ENCODE results near the gene PDIA6. TPM values are rescaled to one million over a fixed set of nuclear protein-coding genes. Genes with fewer than 3 reads are reported as not detected.
"Not testable (repeated sequence)": the region's sequence is repeated elsewhere in the genome, so short reads cannot be mapped to it uniquely, and the experiment has no call there.

PDIA6 gene
- total RNA-seq, 5 donors from 2014 or later (not counting 1 experiment from before 2014, with no cell fraction given) = 32.6 to 72.3 (median 50.9) TPM

DNA sequence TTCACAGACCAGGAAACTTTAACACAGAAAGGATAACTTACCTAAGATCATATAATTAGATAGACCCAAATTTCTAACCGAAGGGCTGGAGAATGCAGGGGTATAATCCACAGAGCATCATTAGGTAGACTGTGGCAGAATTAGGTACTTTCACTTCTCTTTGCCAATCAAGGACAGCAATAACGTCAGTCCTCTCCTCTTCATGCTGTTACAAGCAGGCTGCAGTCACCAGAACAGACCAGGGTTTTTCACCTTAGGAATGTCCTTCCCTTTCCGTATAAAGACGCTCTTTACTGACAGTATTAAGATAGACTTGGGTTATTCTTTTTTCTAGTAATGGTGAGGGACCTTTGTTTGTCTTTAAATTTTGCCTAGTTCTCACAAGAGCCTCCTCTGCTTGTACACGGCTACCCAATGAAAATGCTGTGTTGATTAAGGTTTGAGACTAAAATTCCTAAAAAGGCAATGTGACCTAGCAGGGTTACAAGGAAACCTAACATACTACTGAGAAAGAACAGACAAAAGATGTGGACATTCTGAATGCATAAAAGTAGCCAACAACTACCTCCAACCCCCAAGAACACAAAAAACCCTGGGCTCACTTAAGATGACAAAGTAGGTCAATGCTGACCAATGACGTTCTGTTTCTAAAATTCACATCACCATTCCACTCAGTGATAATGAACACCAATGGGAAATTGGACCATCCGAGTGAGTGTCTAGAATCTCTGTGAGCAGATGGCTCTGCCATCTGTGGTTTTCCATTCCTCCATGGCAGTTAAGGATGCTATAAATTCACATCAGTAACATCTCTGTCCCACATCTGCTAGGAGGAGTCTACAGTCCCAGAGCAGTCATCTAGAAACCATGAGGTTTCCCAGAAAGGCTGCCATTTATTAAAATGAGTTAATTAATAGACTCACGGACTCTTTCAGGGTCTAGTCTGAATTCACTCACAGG, 2.1 kb downstream of the PDIA6 start:
- Mint-ChIP-seq H3K27ac (peak overlapping the region; percentile 88), H3K4me3 (peak overlapping the region; percentile 89 to 93 (median 91)), H3K4me1 (peaks cover 40 to 53% (median 51%) of the 10 kb centered on the region in 3 donors), H3K36me3 (no peaks in the 10 kb centered on the region), H3K9me3 (no peaks in the 10 kb centered on the region), H3K27me3 (no peaks in the 10 kb centered on the region)
- ATAC-seq (replicated peaks in 1 of 4) = no peak
- DNase-seq = peak in 1 of 35 experiments; percentile 51
- WGBS (ENCODE audit: insufficient coverage) = 40% methylated on average over 2 of the region's 8 CpGs
- Histone ChIP-seq H3K27me3 (replicated peaks in 1 of 2; ENCODE audit: control insufficient read depth in 2 of 2, extremely low read depth in 1 of 2, insufficient read depth in 2 of 2, low read length in 1 of 2) (no peaks in the 10 kb centered on the region), H3K4me1 (ENCODE audit: control insufficient read depth in 1 of 2, extremely low read depth in 1 of 2, insufficient read depth in 2 of 2, low read length in 2 of 2) (peaks cover 13 to 35% of the 10 kb centered on the region in 2 experiments), H3K9me3 (no peaks in the 10 kb centered on the region), H3K4me3 (ENCODE audit: control insufficient read depth in 1 of 2, extremely low read depth in 1 of 2, low read length in 1 of 2) (peak overlapping the region; percentile 57 to 66), H3K36me3 (ENCODE audit: control insufficient read depth in 2 of 2, extremely low read depth in 1 of 2, insufficient read depth in 1 of 2, low read length in 1 of 2) (no peaks in the 10 kb centered on the region), H3K27ac (ENCODE audit: low read length) (peak overlapping the region; percentile 30)
- POLR2A ChIA-PET = no interaction called here
- CTCF ChIA-PET = no interaction called here

DNA sequence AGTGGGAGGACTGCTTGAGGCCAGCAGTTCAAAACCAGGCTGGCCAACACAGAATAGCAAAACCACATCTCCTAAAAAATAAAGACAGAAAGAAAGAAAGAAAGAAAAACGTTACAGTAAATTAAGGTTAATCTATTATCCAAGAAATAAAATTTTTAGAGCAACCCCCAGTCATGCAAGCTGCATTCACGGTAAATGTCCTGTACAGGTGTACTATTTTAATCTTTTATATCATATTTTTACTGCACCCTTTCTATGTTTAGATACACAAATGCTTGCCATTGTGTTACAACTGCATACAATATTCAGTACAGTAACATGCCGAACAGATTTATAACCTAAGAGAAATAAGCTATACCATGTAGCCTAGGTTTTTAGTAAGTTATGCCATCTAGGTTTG, 6.0 kb downstream of the PDIA6 start:
- Histone ChIP-seq H3K4me1 (ENCODE audit: control insufficient read depth in 1 of 2, extremely low read depth in 1 of 2, insufficient read depth in 2 of 2, low read length in 2 of 2) (peaks cover 11 to 26% of the 10 kb centered on the region in 2 experiments), H3K36me3 (ENCODE audit: control insufficient read depth in 2 of 2, extremely low read depth in 1 of 2, insufficient read depth in 1 of 2, low read length in 1 of 2) (peaks cover 0 to 8% of the 10 kb centered on the region in 2 donors), H3K27me3 (replicated peaks in 1 of 2; ENCODE audit: control insufficient read depth in 2 of 2, extremely low read depth in 1 of 2, insufficient read depth in 2 of 2, low read length in 1 of 2) (no peaks in the 10 kb centered on the region), H3K9me3 (no peaks in the 10 kb centered on the region), H3K27ac (ENCODE audit: low read length) (no peak overlapping the region), H3K4me3 (ENCODE audit: control insufficient read depth in 1 of 2, extremely low read depth in 1 of 2, low read length in 1 of 2) (no peak overlapping the region)
- no CpG with 5 or more reads among the region's 3 CpGs for WGBS (ENCODE audit: insufficient coverage)
- Mint-ChIP-seq H3K9me3 (no peaks in the 10 kb centered on the region), H3K4me1 (peaks cover 48 to 58% (median 55%) of the 10 kb centered on the region in 3 donors), H3K27ac (no peak overlapping the region), H3K27me3 (no peaks in the 10 kb centered on the region), H3K4me3 (no peak overlapping the region), H3K36me3 (peaks cover 7% of the 10 kb centered on the region)
- ChIA-PET POLR2A (no interaction called here), CTCF (no interaction called here)
- DNase-seq (no peak), ATAC-seq (replicated peaks in 1 of 4) (no peak)

GRCh38 chr2:10805990-10806389, 6.6 kb downstream of the PDIA6 start:
- DNase-seq; H3K36me3 Mint-ChIP-seq; H3K27ac Mint-ChIP-seq; ATAC-seq (replicated peaks in 1 of 4); H3K9me3 Mint-ChIP-seq; H3K9me3 ChIP-seq; CTCF ChIA-PET; H3K27ac ChIP-seq (ENCODE audit: low read length); H3K4me3 Mint-ChIP-seq; POLR2A ChIA-PET; H3K27me3 Mint-ChIP-seq; H3K27me3 ChIP-seq (replicated peaks in 1 of 2; ENCODE audit: control insufficient read depth in 2 of 2, extremely low read depth in 1 of 2, insufficient read depth in 2 of 2, low read length in 1 of 2); H3K4me3 ChIP-seq (ENCODE audit: control insufficient read depth in 1 of 2, extremely low read depth in 1 of 2, low read length in 1 of 2): not testable (repeated sequence)
- WGBS (ENCODE audit: insufficient coverage) = 100% methylated on average over 3 of the region's 6 CpGs
- Histone ChIP-seq H3K4me1 (ENCODE audit: control insufficient read depth in 1 of 2, extremely low read depth in 1 of 2, insufficient read depth in 2 of 2, low read length in 2 of 2) (peaks cover 6 to 20% of the 10 kb centered on the region in 2 experiments), H3K36me3 (ENCODE audit: control insufficient read depth in 2 of 2, extremely low read depth in 1 of 2, insufficient read depth in 1 of 2, low read length in 1 of 2) (peaks cover 0 to 13% of the 10 kb centered on the region in 2 donors)
- H3K4me1 Mint-ChIP-seq = peaks cover 43 to 55% (median 49%) of the 10 kb centered on the region in 3 donors

DNA sequence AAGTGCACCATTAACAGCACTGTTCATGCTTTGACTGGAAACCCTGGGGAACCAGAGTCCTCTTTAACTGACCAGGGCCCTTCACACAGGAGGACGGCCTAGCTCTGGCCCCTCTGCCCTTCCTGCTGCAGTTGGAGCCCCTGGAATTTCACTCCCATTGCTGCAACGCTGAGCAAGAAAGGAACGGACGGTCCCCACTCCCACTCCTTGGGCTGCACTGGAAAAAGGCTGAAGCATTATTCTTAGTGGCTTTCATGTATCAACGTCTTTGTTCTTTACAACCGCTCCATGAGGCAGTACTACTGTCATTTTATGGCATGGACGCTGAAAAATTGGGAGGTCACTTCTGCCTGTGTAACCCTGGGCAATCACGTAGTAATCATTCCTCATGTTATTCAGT, 9.9 kb downstream of the PDIA6 start:
- H3K9me3 Mint-ChIP-seq = no peaks in the 10 kb centered on the region
- H3K4me1 Mint-ChIP-seq = peaks cover 28 to 29% (median 29%) of the 10 kb centered on the region in 3 donors
- no peak overlapping the region for H3K4me3 Mint-ChIP-seq
- H3K27me3 Mint-ChIP-seq = no peaks in the 10 kb centered on the region
- Histone ChIP-seq H3K4me3 (ENCODE audit: control insufficient read depth in 1 of 2, extremely low read depth in 1 of 2, low read length in 1 of 2) (no peak overlapping the region), H3K9me3 (no peaks in the 10 kb centered on the region), H3K4me1 (ENCODE audit: control insufficient read depth in 1 of 2, extremely low read depth in 1 of 2, insufficient read depth in 2 of 2, low read length in 2 of 2) (peaks cover 1 to 3% of the 10 kb centered on the region in 2 experiments), H3K36me3 (ENCODE audit: control insufficient read depth in 2 of 2, extremely low read depth in 1 of 2, insufficient read depth in 1 of 2, low read length in 1 of 2) (peaks cover 3 to 25% of the 10 kb centered on the region in 2 donors), H3K27me3 (replicated peaks in 1 of 2; ENCODE audit: control insufficient read depth in 2 of 2, extremely low read depth in 1 of 2, insufficient read depth in 2 of 2, low read length in 1 of 2) (no peaks in the 10 kb centered on the region), H3K27ac (ENCODE audit: low read length) (no peak overlapping the region)
- CTCF ChIA-PET = no interaction called here
- peaks cover 18% of the 10 kb centered on the region for H3K36me3 Mint-ChIP-seq
- no peak for ATAC-seq (replicated peaks in 1 of 4)
- DNase-seq = no peak
- POLR2A ChIA-PET = no interaction called here
- H3K27ac Mint-ChIP-seq = no peak overlapping the region
- WGBS (ENCODE audit: insufficient coverage) = 95% methylated on average over 6 of the region's 8 CpGs

GRCh38 chr2:10800163-10800562, 12.4 kb downstream of the PDIA6 start:
- H3K27ac Mint-ChIP-seq = no peak overlapping the region
- DNase-seq (no peak), ATAC-seq (replicated peaks in 1 of 4) (no peak)
- CTCF ChIA-PET = no interaction called here
- POLR2A ChIA-PET = no interaction called here
- no peaks in the 10 kb centered on the region for H3K9me3 ChIP-seq
- no peaks in the 10 kb centered on the region for H3K27me3 Mint-ChIP-seq
- H3K36me3 ChIP-seq (ENCODE audit: control insufficient read depth in 2 of 2, extremely low read depth in 1 of 2, insufficient read depth in 1 of 2, low read length in 1 of 2) = peaks cover 3 to 45% of the 10 kb centered on the region in 2 donors
- H3K27ac ChIP-seq (ENCODE audit: low read length) = no peak overlapping the region
- H3K4me1 ChIP-seq (ENCODE audit: control insufficient read depth in 1 of 2, extremely low read depth in 1 of 2, insufficient read depth in 2 of 2, low read length in 2 of 2) = no peaks in the 10 kb centered on the region
- 100% methylated on average over 3 of the region's 4 CpGs for WGBS (ENCODE audit: insufficient coverage)
- no peaks in the 10 kb centered on the region for H3K9me3 Mint-ChIP-seq
- H3K4me1 Mint-ChIP-seq = peaks cover 15 to 20% (median 18%) of the 10 kb centered on the region in 3 donors
- H3K36me3 Mint-ChIP-seq = peaks cover 35% of the 10 kb centered on the region
- H3K27me3 ChIP-seq (replicated peaks in 1 of 2; ENCODE audit: control insufficient read depth in 2 of 2, extremely low read depth in 1 of 2, insufficient read depth in 2 of 2, low read length in 1 of 2) = no peaks in the 10 kb centered on the region
- no peak overlapping the region for H3K4me3 ChIP-seq (ENCODE audit: control insufficient read depth in 1 of 2, extremely low read depth in 1 of 2, low read length in 1 of 2)
- no peak overlapping the region for H3K4me3 Mint-ChIP-seq

DNA sequence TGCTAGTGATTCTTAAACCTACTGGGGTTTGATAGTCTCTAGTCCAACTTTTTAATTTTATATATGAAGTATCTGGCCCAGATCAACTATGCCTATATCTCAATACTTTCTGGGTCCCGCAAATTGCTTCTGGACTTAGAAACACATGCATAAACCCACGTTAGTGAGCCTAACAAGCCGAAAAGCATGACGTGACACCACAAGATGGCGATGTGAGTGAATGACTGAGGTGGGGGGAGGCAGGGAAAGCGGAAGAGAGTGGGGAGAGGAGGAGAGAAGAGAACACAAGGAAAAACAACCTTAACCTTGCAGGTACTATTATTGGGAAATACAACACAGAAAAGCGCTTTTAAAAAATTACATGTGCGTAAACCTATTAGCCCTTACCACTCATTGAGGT, 13.8 kb downstream of the PDIA6 start:
- no CpG with 5 or more reads among the region's 8 CpGs for WGBS (ENCODE audit: insufficient coverage)
- H3K9me3 ChIP-seq = no peaks in the 10 kb centered on the region
- no peak for ATAC-seq (replicated peaks in 1 of 4)
- H3K9me3 Mint-ChIP-seq = no peaks in the 10 kb centered on the region
- H3K36me3 ChIP-seq (ENCODE audit: control insufficient read depth in 2 of 2, extremely low read depth in 1 of 2, insufficient read depth in 1 of 2, low read length in 1 of 2) = peaks cover 3 to 51% of the 10 kb centered on the region in 2 donors
- peaks cover 37% of the 10 kb centered on the region for H3K36me3 Mint-ChIP-seq
- no peak overlapping the region for H3K27ac Mint-ChIP-seq
- H3K27me3 Mint-ChIP-seq = no peaks in the 10 kb centered on the region
- DNase-seq = no peak
- POLR2A ChIA-PET = interaction anchor here in 1 of 2 donors (0.6 kb wide), 1 partner anchor 105 kb away, joined by 3 read pairs; no protein-coding TSS in a partner anchor
- H3K27me3 ChIP-seq (replicated peaks in 1 of 2; ENCODE audit: control insufficient read depth in 2 of 2, extremely low read depth in 1 of 2, insufficient read depth in 2 of 2, low read length in 1 of 2) = no peaks in the 10 kb centered on the region
- no peak overlapping the region for H3K27ac ChIP-seq (ENCODE audit: low read length)
- no peaks in the 10 kb centered on the region for H3K4me1 ChIP-seq (ENCODE audit: control insufficient read depth in 1 of 2, extremely low read depth in 1 of 2, insufficient read depth in 2 of 2, low read length in 2 of 2)
- no peak overlapping the region for H3K4me3 ChIP-seq (ENCODE audit: control insufficient read depth in 1 of 2, extremely low read depth in 1 of 2, low read length in 1 of 2)
- no peak overlapping the region for H3K4me3 Mint-ChIP-seq
- CTCF ChIA-PET = interaction anchor here in 1 of 2 donors (1.4 kb wide), 1 partner anchor 331 kb away, joined by 3 read pairs; no protein-coding TSS in a partner anchor
- peaks cover 15 to 20% (median 18%) of the 10 kb centered on the region in 3 donors for H3K4me1 Mint-ChIP-seq

Data from T-cell (primary cell).